SK-N-SH (cell line): ENCODE measurements around the gene NEURL1. TPM values are rescaled to one million over a fixed set of nuclear protein-coding genes. Genes with fewer than 3 reads are reported as not detected.

Experiments
- CTCF ChIA-PET: fragments of 300-600, 350-600 bp; formaldehyde crosslinking; extraction: SDS; loops from one replicate; lab custom pipeline; 2021; lab: Yijun Ruan, JAX
- POLR2A ChIA-PET: fragments of 350-600 bp; sonication (Branson Sonifier 250); formaldehyde crosslinking; extraction: SDS; loops from one replicate; lab custom pipeline; 2020; ENCODE audit warnings: antibody characterized with exemption, inconsistent platforms; lab: Yijun Ruan, JAX
- DNase-seq: peaks from one replicate; pipeline ENCODE4 v3.0.0; 2012
- H2AFZ ChIP-seq: fragments of 200-600 bp; sonication (generic); 2 replicates; pipeline ENCODE4 v1.8.1; 2016; ENCODE audit warnings: antibody characterized with exemption, mild to moderate bottlenecking, low read depth
- H3F3A ChIP-seq: fragments of 200-600 bp; sonication (generic); replicated peaks from 2 replicates; pipeline ENCODE3; 2016; ENCODE audit warnings: antibody characterized with exemption, mild to moderate bottlenecking; ENCODE audit not compliant: insufficient read depth
- H3K27ac ChIP-seq, 2 experiments: fragments of 200-500 bp in 1 of 2; fragments of 200-600 bp in 1 of 2; sonication (Bioruptor generic) in 1 of 2; sonication (generic), shearing (Covaris generic) in 1 of 2; 2 replicates each; pipeline versions ENCODE4 v1.5.1 to v1.6.1; 2014 to 2016; ENCODE audit warnings: low read depth in 2 of 2, inconsistent platforms in 1 of 2, low read length in 1 of 2, mild to moderate bottlenecking in 1 of 2, mixed read lengths in 1 of 2
- H3K27me3 ChIP-seq: fragments of 200-600 bp; sonication (generic), shearing (Covaris generic); 2 replicates; pipeline ENCODE4 v1.6.1; 2016; ENCODE audit warnings: mixed run types; ENCODE audit not compliant: insufficient read depth
- H3K36me3 ChIP-seq, 2 experiments: fragments of 200-500 bp in 1 of 2; fragments of 200-600 bp in 1 of 2; sonication (Bioruptor generic) in 1 of 2; sonication (generic) in 1 of 2; replicated peaks in 1 of 2; 2 replicates each; pipeline versions ENCODE3 to v1.5.1; 2014 to 2016; ENCODE audit warnings: low read length in 1 of 2, mild to moderate bottlenecking in 1 of 2; ENCODE audit not compliant: insufficient read depth in 2 of 2, control insufficient read depth in 1 of 2
- H3K4me1 ChIP-seq, 2 experiments: fragments of 200-500 bp in 1 of 2; fragments of 200-600 bp in 1 of 2; sonication (Bioruptor generic) in 1 of 2; sonication (generic), shearing (Covaris generic) in 1 of 2; 2 replicates each; pipeline versions ENCODE4 v1.5.1 to v1.6.1; 2014 to 2016; ENCODE audit warnings: low read depth in 1 of 2, low read length in 1 of 2, mixed run types in 1 of 2; ENCODE audit not compliant: insufficient read depth in 2 of 2, control insufficient read depth in 1 of 2
- H3K4me2 ChIP-seq: fragments of 200-600 bp; sonication (generic), shearing (Covaris generic); 2 replicates; pipeline ENCODE4 v1.6.1; 2017; ENCODE audit warnings: mixed run types
- H3K4me3 ChIP-seq, 2 experiments: fragments of 200-500 bp in 1 of 2; fragments of 200-600 bp in 1 of 2; sonication (Bioruptor generic) in 1 of 2; sonication (generic), shearing (Covaris generic) in 1 of 2; 2 replicates each; pipeline versions ENCODE4 v1.5.1 to v1.8.1; 2014 to 2016; ENCODE audit warnings: low read depth in 2 of 2, inconsistent platforms in 1 of 2, low read length in 1 of 2, mild to moderate bottlenecking in 1 of 2, mixed read lengths in 1 of 2, moderate library complexity in 1 of 2
- H3K79me2 ChIP-seq: fragments of 200-600 bp; sonication (generic); 2 replicates; pipeline ENCODE4 v1.8.1; 2017; ENCODE audit warnings: mild to moderate bottlenecking; ENCODE audit not compliant: insufficient read depth
- H3K9ac ChIP-seq: fragments of 200-600 bp; sonication (generic); 2 replicates; pipeline ENCODE4 v1.6.1; 2017; ENCODE audit warnings: mixed run types
- H3K9me2 ChIP-seq: fragments of 200-600 bp; sonication (generic); 2 replicates; pipeline ENCODE4 v1.6.1; 2017; ENCODE audit warnings: mixed run types
- H3K9me3 ChIP-seq: fragments of 200-600 bp; sonication (generic); 2 replicates; pipeline ENCODE4 v1.6.1; 2017; ENCODE audit warnings: mixed run types, mild to moderate bottlenecking, moderate library complexity
- H4K20me1 ChIP-seq: fragments of 200-600 bp; sonication (generic); 2 replicates; pipeline ENCODE4 v1.6.1; 2017; ENCODE audit warnings: mild to moderate bottlenecking, mixed run types; ENCODE audit not compliant: insufficient read depth
- CHD2 ChIP-seq: fragments of 150-350 bp; IDR thresholded peaks from 2 replicates; pipeline ENCODE4 v1.6.1; 2018; ENCODE audit warnings: low read length; ENCODE audit not compliant: partially characterized antibody
- GABPA ChIP-seq: IDR thresholded peaks from 2 replicates; pipeline ENCODE4 v1.4.0; 2012; ENCODE audit warnings: low read depth, mild to moderate bottlenecking
- MAX ChIP-seq: IDR thresholded peaks from 2 replicates; pipeline ENCODE4 v1.4.0; 2012; ENCODE audit warnings: low read depth
- MEF2A ChIP-seq: IDR thresholded peaks from 2 replicates; pipeline ENCODE4 v1.4.0; 2012; ENCODE audit warnings: low read depth, borderline replicate concordance
- PBX3 ChIP-seq: IDR thresholded peaks from 2 replicates; pipeline ENCODE4; 2012
- POLR2AphosphoS5 ChIP-seq: IDR thresholded peaks from 2 replicates; pipeline ENCODE4 v1.6.1; 2012; ENCODE audit warnings: low read depth, low read length
- REST ChIP-seq: IDR thresholded peaks from 2 replicates; pipeline ENCODE4 v1.6.1; 2012; ENCODE audit warnings: mild to moderate bottlenecking, low read depth, low read length, moderate library complexity
- RXRA ChIP-seq: IDR thresholded peaks from 2 replicates; pipeline ENCODE4 v1.4.0; 2012; ENCODE audit warnings: low read depth, mild to moderate bottlenecking, borderline replicate concordance
- SIN3A ChIP-seq: IDR thresholded peaks from 2 replicates; pipeline ENCODE4 v1.6.1; 2012; ENCODE audit warnings: low read depth, mild to moderate bottlenecking, low read length, moderate library complexity, borderline replicate concordance
- TAF1 ChIP-seq: IDR thresholded peaks from 2 replicates; pipeline ENCODE4 v1.6.1; 2012; ENCODE audit warnings: low read depth, mild to moderate bottlenecking, low read length, moderate library complexity, borderline replicate concordance
- TEAD4 ChIP-seq: IDR thresholded peaks from 2 replicates; pipeline ENCODE4 v1.4.0; 2012; ENCODE audit warnings: mild to moderate bottlenecking, borderline replicate concordance; ENCODE audit not compliant: insufficient read depth
- USF1 ChIP-seq: IDR thresholded peaks from 2 replicates; pipeline ENCODE4 v1.4.0; 2012; ENCODE audit warnings: low read depth, borderline replicate concordance
- USF2 ChIP-seq: fragments of 150-350 bp; IDR thresholded peaks from 2 replicates; pipeline ENCODE4 v1.6.1; 2017; ENCODE audit warnings: antibody characterized with exemption, low read length, low read depth, borderline replicate concordance
- ZBTB33 ChIP-seq: IDR thresholded peaks from 2 replicates; pipeline ENCODE4 v1.4.0; 2012; ENCODE audit warnings: low read depth, borderline replicate concordance
- WGBS: methylation state at CpG from one replicate; pipeline ENCODE4 v1.1.6; 2017; ENCODE audit warnings: low lambda C conversion rate; 5-methylcytosine and 5-hydroxymethylcytosine counted together
- polyA plus RNA-seq, 3 experiments: library from polyadenylated mRNA; depleted of rRNA; stranded (reverse); fragments of >200 nt; gene quantifications; 2 replicates each; pipeline ENCODE4 v1.2.3, GENCODE V29; 2012

NEURL1 gene
- polyA plus RNA-seq, 1 of the 3 experiments (the other 2 are of a cell fraction), result 0.05 TPM

- Histone ChIP-seq H3K9ac (no peak overlapping the region), H3K36me3 (no peaks in the 10 kb centered on the region), H4K20me1 (no peaks in the 10 kb centered on the region), H3K9me2 (no peaks in the 10 kb centered on the region), H3K4me1 (peaks cover 0 to 21% of the 10 kb centered on the region in 2 experiments; a peak in 2 of 4 replicates)
- 89% methylated on average over 6 of the region's 7 CpGs for WGBS
- no peak for TF ChIP-seq MAX
- TF ChIP-seq, all 33 proteins: peak for 0
- Histone ChIP-seq H3K79me2 (no peaks in the 10 kb centered on the region), H3K27ac (no peak overlapping the region; a peak in 1 of 4 replicates), H3K9me3 (no peaks in the 10 kb centered on the region), H3K4me3 (no peak overlapping the region), H2AFZ (no peak overlapping the region), H3K4me2 (no peak overlapping the region), H3F3A (no peaks in the 10 kb centered on the region), H3K27me3 (no peaks in the 10 kb centered on the region)
- no peak for DNase-seq
- CTCF ChIA-PET, result interaction anchor here (1.0 to 6.9 kb wide), 6 partner anchors 8 to 284 kb away, joined by 3 to 91 read pairs (median 6); no protein-coding TSS in a partner anchor
- POLR2A ChIA-PET, result no interaction called here
Measured at GRCh38 chr10:103600956-103601569, 107.6 kb downstream of the NEURL1 start.

GRCh38 chr10:103602028-103602851, 108.7 kb downstream of the NEURL1 start:
- Histone ChIP-seq H3F3A (no peaks in the 10 kb centered on the region), H2AFZ (no peak overlapping the region), H4K20me1 (no peaks in the 10 kb centered on the region), H3K27me3 (no peaks in the 10 kb centered on the region), H3K9me3 (no peaks in the 10 kb centered on the region), H3K4me3 (no peak overlapping the region), H3K27ac (no peak overlapping the region; a peak in 1 of 4 replicates), H3K4me1 (peaks cover 0 to 18% of the 10 kb centered on the region in 2 experiments; a peak in 2 of 4 replicates), H3K9ac (no peak overlapping the region), H3K9me2 (no peaks in the 10 kb centered on the region), H3K79me2 (no peaks in the 10 kb centered on the region), H3K4me2 (no peak overlapping the region), H3K36me3 (no peaks in the 10 kb centered on the region)
- WGBS, result 93% methylated on average over 44 of the region's 47 CpGs
- ChIA-PET POLR2A (no interaction called here), CTCF (interaction anchor here (0.7 to 6.9 kb wide), 6 partner anchors 9 to 256 kb away, joined by 3 to 91 read pairs (median 5); no protein-coding TSS in a partner anchor)
- peak; percentile 23 for DNase-seq
- TF ChIP-seq PBX3, result no peak
- TF ChIP-seq MEF2A, result no peak
- no peak for TF ChIP-seq SIN3A
- no peak for TF ChIP-seq USF2
- TF ChIP-seq CHD2, result no peak
- no peak for TF ChIP-seq GABPA
- no peak for TF ChIP-seq ZBTB33
- no peak for TF ChIP-seq TEAD4
- no peak for TF ChIP-seq TAF1
- TF ChIP-seq USF1, result no peak
- TF ChIP-seq MAX, result no peak
- no peak for TF ChIP-seq POLR2AphosphoS5
- no peak for TF ChIP-seq RXRA
- no peak for TF ChIP-seq REST
